ENCODE measurements around the gene SH2D6. TPM values are rescaled to one million over a fixed set of nuclear protein-coding genes. Genes with fewer than 3 reads are reported as not detected.

Gene SH2D6
- total RNA-seq, 1 experiment from 2014 or later, result 0.84 TPM

DNA sequence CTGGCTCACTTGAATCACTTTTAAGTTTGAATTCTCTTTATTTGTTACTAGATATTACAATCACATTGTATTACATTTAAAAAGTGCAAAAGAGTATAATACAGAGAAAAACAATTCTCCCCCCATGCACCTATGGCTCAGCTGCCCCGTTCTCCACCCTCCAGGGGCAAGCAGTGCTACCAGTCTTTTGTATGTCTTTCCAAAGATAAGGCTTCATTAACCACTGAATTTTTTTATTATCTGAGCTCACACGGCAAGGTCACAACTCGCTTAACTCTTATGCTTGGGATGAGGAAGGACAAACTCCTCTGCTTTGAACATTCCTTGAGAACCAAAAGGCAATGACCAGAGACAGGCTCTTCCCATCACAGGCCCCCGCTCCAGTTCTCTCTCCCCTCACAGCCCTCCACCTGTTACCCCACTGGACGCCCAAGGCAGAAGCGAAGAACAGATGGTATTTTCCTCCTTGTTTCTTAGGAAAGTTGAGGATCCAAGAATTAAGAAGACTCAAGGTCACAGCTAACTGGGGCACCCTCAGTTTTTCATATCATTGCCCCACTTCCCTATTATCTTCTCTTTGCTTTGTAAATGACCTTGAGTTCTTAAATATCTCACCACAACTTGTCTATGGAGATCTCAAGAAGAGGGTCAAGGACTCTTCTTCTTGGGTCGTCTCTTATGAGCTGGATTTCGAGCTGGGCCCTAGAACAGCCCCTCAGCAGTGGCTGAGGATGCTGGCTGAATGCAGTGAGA lies 30.1 kb downstream of the SH2D6 start:
- ChIA-PET CTCF (interaction anchor here (0.6 to 0.7 kb wide), 2 partner anchors 58 to 97 kb away, joined by 3 to 6 read pairs; no protein-coding TSS in a partner anchor), POLR2A (interaction anchor here (0.9 to 1.3 kb wide), 3 partner anchors 9 to 93 kb away, joined by 3 to 7 read pairs (median 3); no protein-coding TSS in a partner anchor)
- peak overlapping the region; percentile 1 for H3K27ac Mint-ChIP-seq (ENCODE audit: low read depth, unreplicated experiment)
- no peak for DNase-seq (ENCODE audit: unreplicated experiment)
- H3K36me3 Mint-ChIP-seq (ENCODE audit: insufficient read depth, unreplicated experiment), result no peaks in the 10 kb centered on the region
- no peak overlapping the region for H3K4me3 Mint-ChIP-seq (ENCODE audit: unreplicated experiment)
- peaks cover 28% of the 10 kb centered on the region for H3K4me1 Mint-ChIP-seq (ENCODE audit: insufficient read depth, unreplicated experiment)
- BruUV-seq (replicated peaks), result no TSS peak
- no peaks in the 10 kb centered on the region for H3K27me3 Mint-ChIP-seq (ENCODE audit: insufficient read depth, unreplicated experiment)
- intact Hi-C loops (cut with micrococcal nuclease), result no loop called here
- H3K9me3 Mint-ChIP-seq (ENCODE audit: unreplicated experiment), result no peaks in the 10 kb centered on the region
- TF ChIP-seq, protein P1, sequence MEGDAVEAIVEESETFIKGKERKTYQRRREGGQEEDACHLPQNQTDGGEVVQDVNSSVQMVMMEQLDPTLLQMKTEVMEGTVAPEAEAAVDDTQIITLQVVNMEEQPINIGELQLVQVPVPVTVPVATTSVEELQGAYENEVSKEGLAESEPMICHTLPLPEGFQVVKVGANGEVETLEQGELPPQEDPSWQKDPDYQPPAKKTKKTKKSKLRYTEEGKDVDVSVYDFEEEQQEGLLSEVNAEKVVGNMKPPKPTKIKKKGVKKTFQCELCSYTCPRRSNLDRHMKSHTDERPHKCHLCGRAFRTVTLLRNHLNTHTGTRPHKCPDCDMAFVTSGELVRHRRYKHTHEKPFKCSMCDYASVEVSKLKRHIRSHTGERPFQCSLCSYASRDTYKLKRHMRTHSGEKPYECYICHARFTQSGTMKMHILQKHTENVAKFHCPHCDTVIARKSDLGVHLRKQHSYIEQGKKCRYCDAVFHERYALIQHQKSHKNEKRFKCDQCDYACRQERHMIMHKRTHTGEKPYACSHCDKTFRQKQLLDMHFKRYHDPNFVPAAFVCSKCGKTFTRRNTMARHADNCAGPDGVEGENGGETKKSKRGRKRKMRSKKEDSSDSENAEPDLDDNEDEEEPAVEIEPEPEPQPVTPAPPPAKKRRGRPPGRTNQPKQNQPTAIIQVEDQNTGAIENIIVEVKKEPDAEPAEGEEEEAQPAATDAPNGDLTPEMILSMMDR (IDR thresholded peaks at IDR 0.05; ENCODE audit: unreplicated experiment), result no peak

DNA sequence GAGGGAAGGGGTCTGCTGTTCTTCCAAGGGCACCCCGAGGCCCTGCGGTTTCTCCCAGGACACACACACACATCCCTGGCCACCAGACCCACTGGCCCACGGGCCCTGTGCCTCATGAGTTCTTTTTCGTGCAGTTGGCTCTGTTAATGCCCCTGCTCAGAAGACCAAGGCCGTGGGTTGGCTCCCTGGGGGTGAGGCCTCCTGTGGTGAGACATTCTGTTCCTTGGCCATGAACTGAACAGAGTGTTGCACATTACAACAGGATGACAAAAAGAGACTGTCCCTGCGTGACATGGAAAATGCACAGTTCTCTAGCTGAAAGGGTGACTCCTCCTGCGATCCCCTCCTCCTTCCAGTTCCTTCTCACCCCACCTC lies 30.7 kb downstream of the SH2D6 start:
- intact Hi-C loops (cut with micrococcal nuclease), result no loop called here
- POLR2A ChIA-PET, result interaction anchor here (0.7 to 0.9 kb wide), 3 partner anchors 21 to 96 kb away, joined by 3 to 6 read pairs (median 3); no protein-coding TSS in a partner anchor
- peak overlapping the region; percentile 1 for H3K27ac Mint-ChIP-seq (ENCODE audit: low read depth, unreplicated experiment)
- H3K36me3 Mint-ChIP-seq (ENCODE audit: insufficient read depth, unreplicated experiment), result no peaks in the 10 kb centered on the region
- H3K4me3 Mint-ChIP-seq (ENCODE audit: unreplicated experiment), result no peak overlapping the region
- no peaks in the 10 kb centered on the region for H3K27me3 Mint-ChIP-seq (ENCODE audit: insufficient read depth, unreplicated experiment)
- DNase-seq (ENCODE audit: unreplicated experiment), result no peak
- TF ChIP-seq, protein P1 (IDR thresholded peaks at IDR 0.05; ENCODE audit: unreplicated experiment), result no peak
- H3K4me1 Mint-ChIP-seq (ENCODE audit: insufficient read depth, unreplicated experiment), result peaks cover 27% of the 10 kb centered on the region
- BruUV-seq (replicated peaks), result no TSS peak
- CTCF ChIA-PET, result no interaction called here
- no peaks in the 10 kb centered on the region for H3K9me3 Mint-ChIP-seq (ENCODE audit: unreplicated experiment)

DNA sequence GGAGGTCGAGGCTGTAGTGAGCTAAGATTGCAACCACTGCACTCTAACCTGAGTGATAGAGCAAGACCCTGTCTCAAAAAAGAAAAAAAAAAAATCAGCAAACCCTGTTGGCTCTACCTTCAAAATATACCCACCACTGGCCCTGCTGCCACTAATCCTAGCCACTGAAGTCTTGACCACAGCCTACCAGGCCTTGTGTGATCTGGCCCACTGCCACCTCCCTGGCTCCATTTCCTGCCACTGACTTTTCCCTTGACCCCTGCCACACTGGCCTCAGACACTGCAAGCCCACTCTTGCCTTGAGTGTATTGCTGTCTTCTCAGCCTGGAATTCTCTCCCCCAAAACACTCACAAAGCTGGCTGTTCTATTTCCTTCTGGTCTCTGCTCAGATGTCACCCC lies 33.7 kb downstream of the SH2D6 start:
- no peak overlapping the region for H3K4me3 Mint-ChIP-seq (ENCODE audit: unreplicated experiment)
- CTCF ChIA-PET, result interaction anchor here (1.1 kb wide), 1 partner anchor 18 kb away, joined by 3 read pairs; no protein-coding TSS in a partner anchor

DNA sequence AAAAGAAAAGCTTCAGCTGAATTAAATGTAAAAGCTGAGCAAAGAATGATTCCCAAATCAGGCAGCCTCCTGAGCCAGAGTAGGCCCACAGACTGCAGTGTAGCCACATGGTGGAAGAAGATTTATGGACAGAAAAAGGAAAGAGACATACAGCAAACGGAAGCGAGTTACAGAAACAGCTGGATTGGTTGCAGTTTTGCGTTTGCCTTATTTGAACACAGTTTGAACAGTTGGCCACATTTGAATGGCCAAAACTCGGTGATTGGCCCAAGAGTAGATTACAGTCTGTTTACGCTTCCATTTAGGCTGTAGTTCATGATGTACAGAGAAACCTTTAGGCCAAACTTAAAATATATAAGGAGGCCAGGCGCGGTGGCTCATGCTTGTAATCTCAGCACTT lies 35.1 kb downstream of the SH2D6 start:
- Mint-ChIP-seq H3K36me3 (ENCODE audit: insufficient read depth, unreplicated experiment) (no peaks in the 10 kb centered on the region), H3K4me3 (ENCODE audit: unreplicated experiment) (no peak overlapping the region), H3K9me3 (ENCODE audit: unreplicated experiment) (no peaks in the 10 kb centered on the region), H3K4me1 (ENCODE audit: insufficient read depth, unreplicated experiment) (peaks cover 27% of the 10 kb centered on the region), H3K27ac (ENCODE audit: low read depth, unreplicated experiment) (no peak overlapping the region), H3K27me3 (ENCODE audit: insufficient read depth, unreplicated experiment) (no peaks in the 10 kb centered on the region)
- CTCF ChIA-PET, result interaction anchor here (0.6 to 1.0 kb wide), 3 partner anchors 9 to 14 kb away, joined by 3 read pairs; no protein-coding TSS in a partner anchor
- TF ChIP-seq, protein P1 (IDR thresholded peaks at IDR 0.05; ENCODE audit: unreplicated experiment), result no peak
- no TSS peak for BruUV-seq (replicated peaks)
- DNase-seq (ENCODE audit: unreplicated experiment), result no peak
- POLR2A ChIA-PET, result interaction anchor here (0.9 to 1.5 kb wide), 4 partner anchors 12 to 84 kb away, joined by 3 to 5 read pairs (median 3); no protein-coding TSS in a partner anchor
- intact Hi-C loops (cut with micrococcal nuclease), result no loop called here

More for the DNA sequence above, 33.7 kb downstream of the SH2D6 start:
- peak overlapping the region; percentile 61 for H3K27ac Mint-ChIP-seq (ENCODE audit: low read depth, unreplicated experiment)
- TF ChIP-seq, protein P1 (IDR thresholded peaks at IDR 0.05; ENCODE audit: unreplicated experiment), result no peak
- no peak for DNase-seq (ENCODE audit: unreplicated experiment)
- no peaks in the 10 kb centered on the region for H3K27me3 Mint-ChIP-seq (ENCODE audit: insufficient read depth, unreplicated experiment)
- intact Hi-C loops (cut with micrococcal nuclease), result no loop called here
- POLR2A ChIA-PET, result interaction anchor here (0.9 kb wide), 1 partner anchor 16 kb away, joined by 3 read pairs; no protein-coding TSS in a partner anchor
- no peaks in the 10 kb centered on the region for H3K36me3 Mint-ChIP-seq (ENCODE audit: insufficient read depth, unreplicated experiment)
- no peaks in the 10 kb centered on the region for H3K9me3 Mint-ChIP-seq (ENCODE audit: unreplicated experiment)
- H3K4me1 Mint-ChIP-seq (ENCODE audit: insufficient read depth, unreplicated experiment), result peaks cover 20% of the 10 kb centered on the region
- BruUV-seq (replicated peaks), result no TSS peak
